ENCODE measurements around the gene GFY. TPM values are rescaled to one million over a fixed set of nuclear protein-coding genes. Genes with fewer than 3 reads are reported as not detected.

GFY gene
- total and polyA plus RNA-seq, 2 experiments from 2014 or later, result 1.2 TPM; not detected in 1

GRCh38 chr19:49462492-49462891 lies 37.3 kb downstream of the GFY start (continued):
- TF ChIP-seq REST (IDR thresholded peaks at IDR 0.05; ENCODE audit: unreplicated experiment), result no peak

- H3K27me3 Mint-ChIP-seq (ENCODE audit: insufficient read depth, low read depth, poor library complexity), result peaks cover 16% of the 10 kb centered on the region
- Histone ChIP-seq H3K27ac (ENCODE audit: low read depth) (no peak overlapping the region), H3K4me2 (no peak overlapping the region), H3K9me2 (ENCODE audit: insufficient read depth) (no peaks in the 10 kb centered on the region), H3K36me3 (ENCODE audit: insufficient read depth) (no peaks in the 10 kb centered on the region), H3K27me3 (ENCODE audit: insufficient read depth) (no peaks in the 10 kb centered on the region), H2AFZ (no peak overlapping the region), H4K20me1 (replicated peaks; ENCODE audit: insufficient read depth) (no peaks in the 10 kb centered on the region; the same call in 1 of the 2 replicates), H3K4me1 (ENCODE audit: insufficient read depth) (peaks cover 9% of the 10 kb centered on the region; the same call in 1 of the 2 replicates), H3F3A (replicated peaks; ENCODE audit: low read depth) (0 out of 2 replicates have a peak, but pooled peaks cover 2% of the 10 kb centered on the region), H3K4me3 (no peak overlapping the region), H3K79me2 (replicated peaks; ENCODE audit: insufficient read depth) (no peaks in the 10 kb centered on the region)
- peaks cover 5% of the 10 kb centered on the region for H3K4me1 Mint-ChIP-seq
- no peaks in the 10 kb centered on the region for H3K9me3 Mint-ChIP-seq
- H3K4me3 Mint-ChIP-seq, result no peak overlapping the region
- H3K36me3 Mint-ChIP-seq (ENCODE audit: low read depth), result peaks cover 33% of the 10 kb centered on the region
- H3K27ac Mint-ChIP-seq, result no peak overlapping the region
- ATAC-seq (no peak), DNase-seq (ENCODE audit: low spot score) (no peak)
- TF ChIP-seq ZNF114 (CRISPR knock-in tag; IDR thresholded peaks at IDR 0.05) (no peak), REST (IDR thresholded peaks at IDR 0.05; ENCODE audit: unreplicated experiment) (no peak), ETS1 (IDR thresholded peaks at IDR 0.05) (no peak), CTCF (conservative IDR thresholded peaks at IDR 0.05; ENCODE audit: low read depth in 2 of 2) (no peak), ZNF331 (CRISPR knock-in tag; IDR thresholded peaks at IDR 0.05; ENCODE audit: low read depth) (no peak), POLR2AphosphoS5 (IDR thresholded peaks at IDR 0.05; ENCODE audit: low read depth) (no peak), STAT1 (IDR thresholded peaks at IDR 0.05; ENCODE audit: unreplicated experiment) (no peak)
Measured at GRCh38 chr19:49463960-49464740, 39.0 kb downstream of the GFY start.
